Measurements from ENCODE around the gene BCL2L13.

BCL2L13 gene

DNA sequence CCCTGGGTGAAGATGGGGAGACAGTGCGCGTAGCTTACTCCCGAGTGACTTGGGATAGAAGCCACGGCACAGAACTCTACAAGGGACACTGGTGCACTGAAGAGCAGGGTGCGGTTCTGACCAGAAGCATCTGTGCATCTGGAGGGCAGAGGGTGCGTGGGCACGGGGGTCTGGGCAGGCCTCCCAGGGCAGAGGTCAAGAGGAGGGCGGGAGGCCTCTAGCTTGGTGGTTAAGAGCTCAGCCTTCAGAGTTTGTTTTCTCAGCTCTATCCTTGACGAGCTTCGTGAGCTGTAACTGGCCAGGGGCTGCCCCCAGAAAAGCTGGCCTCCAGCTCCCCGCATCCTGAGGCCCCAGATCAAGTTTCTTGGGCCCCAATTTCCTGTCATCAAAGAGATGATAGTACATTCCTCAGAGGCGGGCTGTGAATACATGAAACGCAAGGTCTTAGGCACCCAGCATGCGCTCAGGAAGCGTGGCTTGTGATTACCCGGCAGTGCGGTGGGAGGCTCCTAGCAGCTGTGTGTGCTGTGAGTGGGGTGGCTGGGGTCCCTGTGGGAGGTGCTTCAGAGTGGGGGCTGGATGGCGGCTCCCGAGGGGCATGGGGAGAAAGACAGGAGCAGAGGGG is 141.7 kb downstream of the BCL2L13 start:
- Histone ChIP-seq H3K27ac (no peak overlapping the region), H3K36me3 (no peaks in the 10 kb centered on the region), H3K27me3 (peaks cover 0 to 21% of the 10 kb centered on the region in 2 donors), H3K9me3 (no peaks in the 10 kb centered on the region), H3K4me3 (no peak overlapping the region), H3K4me1 (peaks cover 0 to 27% (median 12%) of the 10 kb centered on the region in 4 donors)
- intact Hi-C loops (cut with DNase I; ENCODE audit: low total_unique reads), result loop anchor here (10.0 kb wide), 1 partner anchor 225 kb away; no protein-coding TSS in a partner anchor
- no peak for DNase-seq
- TF ChIP-seq, protein P1, sequence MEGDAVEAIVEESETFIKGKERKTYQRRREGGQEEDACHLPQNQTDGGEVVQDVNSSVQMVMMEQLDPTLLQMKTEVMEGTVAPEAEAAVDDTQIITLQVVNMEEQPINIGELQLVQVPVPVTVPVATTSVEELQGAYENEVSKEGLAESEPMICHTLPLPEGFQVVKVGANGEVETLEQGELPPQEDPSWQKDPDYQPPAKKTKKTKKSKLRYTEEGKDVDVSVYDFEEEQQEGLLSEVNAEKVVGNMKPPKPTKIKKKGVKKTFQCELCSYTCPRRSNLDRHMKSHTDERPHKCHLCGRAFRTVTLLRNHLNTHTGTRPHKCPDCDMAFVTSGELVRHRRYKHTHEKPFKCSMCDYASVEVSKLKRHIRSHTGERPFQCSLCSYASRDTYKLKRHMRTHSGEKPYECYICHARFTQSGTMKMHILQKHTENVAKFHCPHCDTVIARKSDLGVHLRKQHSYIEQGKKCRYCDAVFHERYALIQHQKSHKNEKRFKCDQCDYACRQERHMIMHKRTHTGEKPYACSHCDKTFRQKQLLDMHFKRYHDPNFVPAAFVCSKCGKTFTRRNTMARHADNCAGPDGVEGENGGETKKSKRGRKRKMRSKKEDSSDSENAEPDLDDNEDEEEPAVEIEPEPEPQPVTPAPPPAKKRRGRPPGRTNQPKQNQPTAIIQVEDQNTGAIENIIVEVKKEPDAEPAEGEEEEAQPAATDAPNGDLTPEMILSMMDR (IDR thresholded peaks at IDR 0.05), result no peak

Measured in tibial artery (tissue), 4 donors.